Endometrial microvascular endothelial cells (primary cell): ENCODE measurements around the gene RUNX2. TPM values are rescaled to one million over a fixed set of nuclear protein-coding genes. Genes with fewer than 3 reads are reported as not detected.

Source experiments
- in situ Hi-C: cut with HindIII; loops from 2 replicates; pipeline ENCODE4 v1.10.0; 2017; ENCODE audit warnings: low sequenced_read_pairs, low pct_unique_long_range_greater_than_20kb; ENCODE audit errors: inconsistent ontology term
- total RNA-seq: library from RNA; depleted of rRNA; stranded (reverse); fragments of >200 nt; gene quantifications from one replicate; pipeline ENCODE4 v1.2.3, GENCODE V29; 2015; ENCODE audit errors: inconsistent ontology term

The RUNX2 gene
- total RNA-seq, 1 donor from 2014 or later = 0.09 TPM

DNA sequence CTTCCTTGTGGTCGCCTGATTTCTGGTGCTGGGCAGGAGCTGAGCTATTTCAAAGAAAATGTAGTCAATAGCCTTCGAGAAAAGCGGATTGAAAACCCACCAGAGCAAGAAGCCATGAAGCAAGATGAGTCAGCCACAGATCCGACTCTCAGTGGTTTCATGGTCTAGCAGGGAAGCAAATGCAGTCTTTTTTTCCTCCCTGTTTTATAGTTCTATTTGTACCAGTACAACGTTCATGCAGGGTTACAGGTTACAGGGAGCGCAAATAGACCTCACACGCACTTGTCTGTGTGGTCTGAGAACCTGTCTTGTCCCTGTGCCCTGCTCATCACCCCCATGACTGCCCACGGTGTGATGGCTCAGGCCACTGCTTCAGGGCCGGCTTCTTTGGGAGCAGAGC lies 359.4 kb downstream of the RUNX2 start:
- in situ Hi-C loops = no loop called here

- in situ Hi-C loops = no loop called here
These were observed 360.1 kb downstream of the RUNX2 start for GRCh38 chr6:45688180-45688579.

DNA sequence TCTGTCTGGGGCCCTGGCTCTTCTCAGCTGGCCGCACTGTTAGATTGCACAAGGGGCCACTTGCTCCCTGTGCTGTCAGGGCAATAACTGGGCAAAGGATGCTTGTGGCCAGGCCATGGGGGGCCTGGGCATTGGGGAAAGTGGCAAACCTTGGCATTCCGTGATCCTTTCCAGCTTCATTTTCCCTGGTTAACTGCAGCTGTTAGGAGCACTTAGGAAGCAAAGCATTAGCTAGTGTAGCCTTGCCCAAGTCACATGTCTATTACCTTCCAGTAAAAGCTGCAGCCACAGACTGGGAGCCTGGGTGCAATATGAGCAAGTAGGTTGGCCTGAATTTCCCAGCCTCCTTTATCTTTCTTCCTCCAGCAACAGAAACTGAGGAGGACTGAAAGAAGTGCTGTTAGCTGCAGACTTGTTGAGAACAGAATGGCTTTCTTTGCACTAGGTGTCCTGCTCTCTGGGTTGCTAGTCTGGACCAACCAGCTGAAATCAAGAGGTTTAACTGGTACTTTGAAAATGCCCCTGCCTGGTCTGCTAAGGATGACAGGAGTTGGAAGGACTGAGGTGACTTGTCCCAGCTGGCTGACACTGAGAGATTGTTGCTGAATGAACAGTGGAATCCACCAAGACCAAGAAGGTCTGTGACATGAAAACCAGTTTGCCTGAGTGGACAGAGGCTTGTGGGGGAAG lies 361.9 kb downstream of the RUNX2 start:
- in situ Hi-C loops = no loop called here

DNA sequence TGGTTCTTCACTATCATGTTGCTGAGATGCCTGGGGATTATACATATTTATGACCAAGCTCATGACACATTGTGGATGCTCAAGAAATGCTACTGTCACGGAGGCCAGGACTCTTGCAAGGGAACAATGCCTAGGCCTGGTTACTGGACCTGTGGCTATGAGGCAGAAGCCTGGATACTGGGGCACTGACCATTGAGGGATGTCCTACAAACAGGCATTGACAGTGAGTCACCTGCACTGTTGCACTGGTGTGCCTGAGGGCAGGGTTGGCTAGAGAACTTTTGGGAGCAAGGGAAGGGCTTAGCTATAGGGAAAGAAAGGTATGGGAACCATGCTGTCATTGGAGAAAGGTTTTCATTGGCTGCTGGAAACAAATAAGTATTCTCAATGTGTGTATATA lies 362.7 kb downstream of the RUNX2 start:
- in situ Hi-C loops = no loop called here

DNA sequence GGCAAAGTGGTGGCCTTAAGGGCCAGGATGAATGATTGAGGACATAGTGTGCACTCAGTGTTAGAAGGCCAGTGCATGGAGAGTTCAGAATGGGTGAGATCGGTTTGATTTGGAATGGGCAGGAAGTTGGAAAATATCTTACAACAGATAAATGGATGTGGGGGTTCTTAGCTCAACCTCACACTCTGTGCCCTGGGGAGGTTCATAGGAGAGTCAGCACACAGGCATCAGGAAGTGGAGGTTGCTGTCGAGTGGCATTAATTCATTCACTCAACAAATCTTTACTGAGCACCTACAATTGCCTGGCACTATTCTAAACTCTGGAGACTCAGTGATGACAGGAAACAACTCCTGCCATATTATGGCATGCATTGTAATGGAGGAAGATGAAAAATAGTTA lies 363.3 kb downstream of the RUNX2 start:
- in situ Hi-C loops = no loop called here

GRCh38 chr6:45692021-45692420 lies 363.9 kb downstream of the RUNX2 start:
- in situ Hi-C loops = no loop called here

DNA sequence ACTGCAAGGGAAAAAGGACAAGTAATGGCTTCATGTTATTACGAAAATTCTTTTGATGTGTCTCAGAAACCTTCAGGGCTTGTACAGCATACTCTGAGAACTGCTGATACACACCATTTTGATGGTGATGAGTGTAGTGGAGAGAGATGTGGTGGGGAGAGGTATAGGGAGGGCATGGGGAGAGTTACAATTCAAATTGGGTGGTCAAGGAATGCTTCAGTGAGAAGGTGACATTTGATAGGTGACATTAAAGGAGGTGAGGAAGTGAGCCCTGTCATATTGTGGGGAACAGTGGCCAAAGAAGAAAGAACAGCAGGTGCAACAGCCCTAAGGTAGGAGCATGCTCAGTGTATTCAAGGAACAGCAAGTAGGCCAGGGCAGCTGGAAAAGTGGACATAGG lies 368.6 kb downstream of the RUNX2 start:
- in situ Hi-C loops = no loop called here

DNA sequence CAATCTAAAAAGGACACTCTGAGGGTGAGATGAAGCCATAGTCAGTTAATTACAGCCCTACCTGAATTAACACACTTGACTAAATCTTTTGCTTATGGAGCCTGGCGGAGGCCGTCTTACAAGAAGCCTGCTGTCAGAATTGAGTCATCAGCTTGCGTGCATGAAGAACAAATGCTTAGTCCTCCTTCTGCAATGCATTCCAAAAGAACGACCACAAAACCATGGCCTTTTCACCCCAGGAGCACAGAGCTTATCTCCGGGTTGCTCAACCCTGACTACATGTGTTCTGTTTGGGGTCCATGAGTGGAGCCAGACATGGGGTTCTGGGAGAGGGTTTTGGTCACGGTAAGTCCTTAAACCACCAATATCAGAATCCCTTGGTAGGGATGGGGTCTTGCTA lies 369.5 kb downstream of the RUNX2 start:
- in situ Hi-C loops = no loop called here

DNA sequence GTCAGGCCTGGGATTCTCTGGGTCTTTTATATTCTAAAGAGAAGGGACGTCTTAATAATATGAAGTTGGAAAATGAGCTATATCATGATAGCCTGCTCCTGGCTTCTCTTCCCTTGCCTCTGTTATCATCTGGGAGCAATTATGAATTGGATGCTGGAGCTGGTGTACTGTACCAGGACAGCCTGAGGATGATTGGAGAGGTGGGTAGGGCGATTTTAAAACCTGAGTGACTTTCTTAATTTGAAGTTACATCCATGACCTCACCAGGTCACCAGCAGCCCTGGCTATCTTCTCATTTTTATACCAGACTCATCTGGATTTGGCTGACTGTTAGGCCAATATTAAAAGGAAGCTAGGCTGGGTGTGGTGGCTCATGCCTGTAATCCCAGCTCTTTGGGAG lies 369.9 kb downstream of the RUNX2 start:
- in situ Hi-C loops = no loop called here

DNA sequence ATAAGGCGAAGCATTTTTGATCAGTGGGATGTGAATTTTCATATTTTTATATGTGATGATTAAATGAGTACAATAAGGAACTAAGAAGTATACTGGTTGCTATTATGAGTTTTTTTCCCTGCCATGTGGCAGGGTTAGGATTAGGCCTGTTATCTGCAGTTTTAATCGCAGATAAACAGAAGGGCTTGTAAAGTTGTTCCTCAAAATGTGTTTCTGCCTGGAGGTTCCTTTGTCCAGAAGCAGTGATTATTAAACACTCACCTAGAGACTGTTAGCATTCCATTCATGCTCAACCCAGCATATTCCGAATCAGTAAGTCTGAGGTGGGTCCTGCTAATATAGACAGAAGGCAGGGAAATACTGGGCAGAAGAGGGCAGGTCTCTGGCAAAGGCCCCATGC lies 371.5 kb downstream of the RUNX2 start:
- in situ Hi-C loops = no loop called here

- in situ Hi-C loops = no loop called here
These were observed 375.0 kb downstream of the RUNX2 start for GRCh38 chr6:45702849-45703739.

- in situ Hi-C loops = no loop called here
These were observed 376.1 kb downstream of the RUNX2 start for GRCh38 chr6:45704056-45704800.

DNA sequence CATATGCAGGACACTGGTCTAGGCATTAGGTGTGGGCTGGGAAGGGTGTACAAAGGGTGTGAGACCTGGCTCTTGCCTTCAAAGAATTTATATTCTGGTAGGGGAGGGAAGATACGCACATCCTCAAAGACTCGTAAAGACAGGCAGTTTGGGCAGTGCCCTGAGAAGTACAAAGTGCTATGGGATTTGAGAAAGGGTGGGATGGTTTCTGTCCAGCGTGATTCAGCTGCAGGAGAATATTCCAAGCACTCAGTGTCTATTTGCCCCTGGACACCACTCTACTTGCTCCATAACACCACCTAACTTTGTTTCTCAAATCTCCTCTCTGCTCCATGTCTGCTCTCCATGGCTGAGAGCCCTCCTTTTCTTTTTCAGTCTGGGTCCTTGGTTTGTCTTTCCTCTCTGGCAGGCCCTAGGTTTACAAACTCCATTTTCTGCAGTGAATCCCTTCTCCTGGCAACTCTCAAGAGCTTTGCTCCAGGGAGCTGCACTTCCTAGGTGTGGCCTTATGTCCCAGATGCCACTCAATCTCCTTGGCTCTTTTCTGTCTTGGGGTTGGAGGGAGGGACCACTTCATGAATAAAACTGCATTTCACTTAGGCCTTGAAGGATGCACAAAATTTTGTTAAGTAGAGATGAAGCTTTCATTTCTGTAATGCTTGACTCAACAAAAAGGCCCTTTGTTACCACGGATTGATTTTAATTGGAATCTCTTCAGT lies 377.2 kb downstream of the RUNX2 start:
- in situ Hi-C loops = no loop called here

GRCh38 chr6:45706319-45706718 lies 378.2 kb downstream of the RUNX2 start:
- in situ Hi-C loops = no loop called here

DNA sequence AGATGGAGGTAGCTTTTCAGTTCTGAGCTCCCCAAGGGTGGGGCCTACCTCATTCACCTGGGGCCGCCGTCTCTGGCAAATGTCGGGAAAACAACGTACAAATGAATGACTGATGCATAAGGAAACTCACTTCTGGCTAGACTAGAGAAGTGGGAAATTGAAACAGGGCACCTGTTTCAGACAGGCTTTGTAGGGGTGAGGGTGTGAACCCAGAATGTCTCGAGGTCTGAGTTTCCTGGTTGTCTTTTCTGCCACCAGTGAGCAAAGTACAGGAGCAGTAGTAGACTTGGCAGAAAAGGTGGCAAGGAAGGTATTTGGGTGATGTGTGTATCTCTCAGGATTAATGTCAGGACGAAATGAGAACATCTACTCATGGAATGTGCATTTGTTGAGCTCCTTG lies 379.0 kb downstream of the RUNX2 start:
- in situ Hi-C loops = no loop called here

DNA sequence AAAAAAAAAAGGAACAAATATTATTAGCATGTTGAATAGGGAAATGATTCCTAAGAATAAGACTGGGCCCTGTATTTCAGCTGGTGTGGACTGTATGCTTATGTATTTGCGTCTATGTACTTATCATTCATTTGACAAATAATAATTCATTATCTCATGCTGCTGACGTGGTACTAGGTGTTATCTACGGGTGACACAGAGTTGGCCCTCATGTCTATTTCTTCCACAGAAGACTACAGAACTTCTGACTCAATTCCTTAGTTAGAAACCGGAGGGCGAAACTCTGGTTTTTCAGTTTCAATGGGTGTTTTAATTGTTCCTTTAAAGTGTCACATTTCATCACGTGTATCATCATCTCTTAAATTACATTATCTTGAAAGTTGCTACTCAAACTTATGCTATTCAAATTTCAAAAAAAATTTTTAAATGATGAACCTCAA lies 381.7 kb downstream of the RUNX2 start:
- in situ Hi-C loops = no loop called here

- in situ Hi-C loops = no loop called here
These were observed 382.2 kb downstream of the RUNX2 start for GRCh38 chr6:45710304-45710821.

- in situ Hi-C loops = no loop called here
These were observed 383.9 kb downstream of the RUNX2 start for GRCh38 chr6:45712076-45712475.

DNA sequence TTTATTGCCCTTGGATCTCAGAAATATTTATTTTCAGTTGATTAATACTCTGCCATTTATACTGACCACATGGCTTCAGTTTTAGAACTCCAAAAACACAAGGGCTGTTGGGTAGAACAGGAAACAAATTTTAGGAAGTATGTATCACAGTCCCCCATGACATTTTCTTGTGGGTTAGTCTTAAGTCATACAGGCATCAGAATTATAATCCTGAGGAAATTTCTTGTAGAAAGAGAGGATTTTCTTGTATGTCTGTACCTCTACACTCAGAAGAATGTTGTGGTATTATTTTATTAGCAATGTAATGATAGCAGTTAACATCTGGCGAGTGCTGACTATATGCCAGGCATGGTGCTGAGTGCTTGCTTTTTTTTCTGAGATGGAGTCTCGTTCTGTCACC lies 384.7 kb downstream of the RUNX2 start:
- in situ Hi-C loops = no loop called here
